HFFc6 (cell line): Measurements from ENCODE around the gene DENND1A. TPM values are rescaled to one million over a fixed set of nuclear protein-coding genes. Genes with fewer than 3 reads are reported as not detected.
A peak's percentile ranks its signal among the peaks of the same experiment; 100 is the strongest.

Experiments used
- DNase-seq: peaks from one replicate; pipeline ENCODE4 v3.0.0-alpha.2; 2018
- H3K27ac Mint-ChIP-seq: 2 replicates; pipeline ENCODE4 v1.8.0; 2020; ENCODE audit warnings: mild to moderate bottlenecking, mixed read lengths
- H3K27me3 Mint-ChIP-seq: 2 replicates; pipeline ENCODE4 v1.8.0; 2021; ENCODE audit warnings: mild to moderate bottlenecking, moderate library complexity, mixed read lengths; ENCODE audit not compliant: insufficient read depth
- H3K36me3 Mint-ChIP-seq: 2 replicates; pipeline ENCODE4 v1.8.0; 2021; ENCODE audit warnings: low read depth, mixed read lengths
- H3K4me1 Mint-ChIP-seq: 2 replicates; pipeline ENCODE4 v1.8.0; 2020; ENCODE audit warnings: low read depth, mixed read lengths
- H3K4me3 Mint-ChIP-seq: 2 replicates; pipeline ENCODE4 v1.8.0; 2020; ENCODE audit warnings: mild to moderate bottlenecking, moderate library complexity, mixed read lengths
- H3K9me3 Mint-ChIP-seq: 2 replicates; pipeline ENCODE4 v1.8.0; 2020; ENCODE audit warnings: mild to moderate bottlenecking, mixed read lengths
- CTCF ChIP-seq: fragments of 200-600 bp; sonication (generic); IDR thresholded peaks from 2 replicates; pipeline ENCODE4 v1.5.0; 2021; ENCODE audit warnings: antibody characterized with exemption, mild to moderate bottlenecking
- total RNA-seq, 6 experiments: library from RNA; stranded (reverse); fragmentation: NEBNext Ultra II Directional; extraction: Animal tissue kit (Norgen Biotek cat#: 25700); gene quantifications; 2 replicates in 1 of 6; 3 replicates in 5 of 6; pipeline ENCODE4 v1.2.3, GENCODE V29; 2021

The DENND1A gene
- total RNA-seq, 6 experiments from 2014 or later: 25.4 to 38.3 (median 30.3) TPM

- peak overlapping the region; percentile 90 for H3K4me3 Mint-ChIP-seq
- H3K27ac Mint-ChIP-seq: peak overlapping the region; percentile 86
- TF ChIP-seq CTCF: no peak
- peaks cover 5% of the 10 kb centered on the region; the same call in 1 of the 2 replicates for H3K9me3 Mint-ChIP-seq
- peak; percentile 27 for DNase-seq
- peaks cover 80% of the 10 kb centered on the region for H3K4me1 Mint-ChIP-seq
- peaks cover 10% of the 10 kb centered on the region for H3K36me3 Mint-ChIP-seq
- H3K27me3 Mint-ChIP-seq: no peaks in the 10 kb centered on the region; the same call in 1 of the 2 replicates
Measured at GRCh38 chr9:123927625-123928532, 2.0 kb downstream of the DENND1A start.

GRCh38 chr9:123926941-123927340 is 3.0 kb downstream of the DENND1A start:
- no peak for DNase-seq
- Mint-ChIP-seq H3K27me3 (no peaks in the 10 kb centered on the region; the same call in 1 of the 2 replicates), H3K27ac (no peak overlapping the region), H3K4me1 (peaks cover 87% of the 10 kb centered on the region), H3K36me3 (peaks cover 10% of the 10 kb centered on the region), H3K9me3 (peaks cover 5% of the 10 kb centered on the region; the same call in 1 of the 2 replicates), H3K4me3 (no peak overlapping the region; the same call in 1 of the 2 replicates)
- TF ChIP-seq CTCF: no peak

GRCh38 chr9:123925819-123926218 is 4.1 kb downstream of the DENND1A start:
- H3K27ac Mint-ChIP-seq: peak overlapping the region; percentile 65
- no peak for TF ChIP-seq CTCF
- DNase-seq: peak; percentile 61
- peaks cover 5% of the 10 kb centered on the region; the same call in 1 of the 2 replicates for H3K9me3 Mint-ChIP-seq
- H3K36me3 Mint-ChIP-seq: peaks cover 10% of the 10 kb centered on the region
- H3K27me3 Mint-ChIP-seq: no peaks in the 10 kb centered on the region; the same call in 1 of the 2 replicates
- peak overlapping the region; percentile 41 for H3K4me3 Mint-ChIP-seq
- H3K4me1 Mint-ChIP-seq: peaks cover 87% of the 10 kb centered on the region

GRCh38 chr9:123925161-123925560 is 4.8 kb downstream of the DENND1A start:
- Mint-ChIP-seq H3K4me3 (peak overlapping the region; percentile 23; the same call in 1 of the 2 replicates), H3K27me3 (no peaks in the 10 kb centered on the region; the same call in 1 of the 2 replicates), H3K4me1 (peaks cover 84% of the 10 kb centered on the region), H3K9me3 (peaks cover 5% of the 10 kb centered on the region; the same call in 1 of the 2 replicates), H3K27ac (peak overlapping the region; percentile 65; the same call in 1 of the 2 replicates), H3K36me3 (peaks cover 10% of the 10 kb centered on the region)
- DNase-seq: no peak
- no peak for TF ChIP-seq CTCF

- Mint-ChIP-seq H3K9me3 (peaks cover 5% of the 10 kb centered on the region; the same call in 1 of the 2 replicates), H3K4me1 (peaks cover 84% of the 10 kb centered on the region), H3K36me3 (peaks cover 10% of the 10 kb centered on the region), H3K27me3 (no peaks in the 10 kb centered on the region; the same call in 1 of the 2 replicates), H3K27ac (peak overlapping the region; percentile 65), H3K4me3 (0 out of 2 replicates have a peak overlapping the region, but pooled peaks have one; percentile 23)
- DNase-seq: peak; percentile 59
- TF ChIP-seq CTCF: no peak
Measured at GRCh38 chr9:123924727-123925126, 5.2 kb downstream of the DENND1A start.
